Raji (cell line): Measurements from ENCODE around the gene ACAT2.

Experiments
- POLR2A ChIP-seq: IDR thresholded peaks from 2 replicates; pipeline ENCODE4 v1.6.1; 2011; ENCODE audit warnings: low read depth, low read length, control low read depth; ENCODE audit not compliant: insufficient read depth

The ACAT2 gene

DNA sequence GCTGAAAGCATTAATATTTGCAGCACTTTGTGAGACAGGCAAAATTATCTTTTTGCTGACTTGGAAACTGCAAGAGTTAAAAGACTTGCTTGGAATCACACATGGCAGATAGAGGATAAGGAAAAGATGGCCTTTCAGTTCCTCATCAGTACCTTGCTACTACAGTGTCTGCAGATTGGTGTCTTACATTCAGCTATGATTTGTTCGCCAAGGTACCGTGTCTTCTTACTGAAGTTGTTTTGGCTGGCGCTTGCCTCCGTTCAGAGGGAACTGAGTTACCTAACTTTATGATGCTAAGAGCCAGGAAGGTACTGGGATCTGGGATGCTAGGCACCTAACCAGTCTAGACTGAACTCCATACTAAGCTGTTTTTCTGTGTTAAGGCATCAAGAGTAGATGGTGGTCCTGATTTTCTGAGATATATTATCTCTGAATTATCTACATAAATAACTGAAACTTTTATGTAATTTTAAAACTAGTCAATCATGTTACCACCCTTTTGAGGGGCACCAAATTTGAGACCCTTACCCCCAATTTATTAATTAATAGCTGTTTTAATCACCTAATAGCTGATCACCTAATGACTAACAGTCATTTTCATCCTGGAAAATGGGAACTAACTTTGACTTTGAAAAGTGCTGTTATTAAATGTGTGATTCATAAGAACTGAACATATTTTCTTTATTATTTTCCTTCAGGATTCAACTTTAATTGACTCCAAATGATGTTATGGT lies 32.1 kb upstream of the ACAT2 start:
- no peak for TF ChIP-seq POLR2A

DNA sequence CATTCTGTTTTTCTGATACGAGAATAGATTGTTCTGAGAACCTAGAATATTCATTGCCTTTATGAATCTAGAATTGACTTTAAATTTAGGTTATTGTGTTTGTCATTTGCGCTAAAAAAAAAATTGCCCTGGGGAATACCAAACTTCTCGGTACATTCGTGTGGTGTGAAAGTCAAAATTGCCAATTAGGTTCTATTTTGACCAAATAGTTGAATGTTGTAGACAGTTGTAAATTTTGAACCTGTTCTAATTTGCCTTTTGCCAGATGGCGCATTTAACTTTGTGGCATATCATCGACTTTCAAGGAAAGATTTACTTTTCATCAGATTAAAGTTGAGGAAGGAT lies 31.5 kb upstream of the ACAT2 start:
- no peak for TF ChIP-seq POLR2A

DNA sequence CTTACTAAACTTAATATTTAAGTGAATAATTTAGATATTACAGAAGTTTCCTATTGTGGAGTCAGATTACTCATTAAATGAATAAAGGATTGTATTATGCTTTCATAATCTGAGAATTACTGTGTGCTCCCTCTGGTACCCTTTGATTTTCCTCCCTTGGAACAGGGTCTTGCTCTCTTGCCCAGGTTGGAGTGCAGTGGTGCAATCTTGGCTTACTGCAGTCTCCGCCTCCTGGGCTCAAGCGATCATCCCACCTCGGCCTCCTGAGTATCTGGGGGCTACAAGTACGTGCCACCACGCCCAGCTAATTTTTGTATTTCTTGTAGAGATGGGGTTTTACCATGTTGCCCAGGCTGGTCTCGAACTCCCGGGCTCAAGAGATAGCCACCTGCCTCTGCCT lies 24.9 kb upstream of the ACAT2 start:
- no peak for TF ChIP-seq POLR2A

DNA sequence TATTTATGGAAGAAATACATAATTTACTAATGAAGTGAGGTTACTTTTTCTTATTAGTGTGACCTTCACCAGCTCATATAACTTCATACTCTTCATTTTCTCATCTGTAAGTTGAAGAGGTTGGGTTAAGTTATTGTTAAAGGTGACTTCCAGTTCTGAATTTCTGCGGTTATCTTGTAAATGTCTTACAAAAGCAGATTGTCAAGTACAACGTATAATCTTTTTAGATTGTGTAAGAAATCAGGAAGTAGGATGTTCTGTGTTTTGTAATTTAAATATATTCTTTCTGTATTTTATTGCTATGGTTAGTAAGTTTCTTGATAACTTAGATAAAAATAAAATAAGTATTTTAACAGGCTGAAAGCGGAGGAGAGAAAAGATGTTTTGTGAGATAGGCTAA lies 22.5 kb upstream of the ACAT2 start:
- no peak for TF ChIP-seq POLR2A

DNA sequence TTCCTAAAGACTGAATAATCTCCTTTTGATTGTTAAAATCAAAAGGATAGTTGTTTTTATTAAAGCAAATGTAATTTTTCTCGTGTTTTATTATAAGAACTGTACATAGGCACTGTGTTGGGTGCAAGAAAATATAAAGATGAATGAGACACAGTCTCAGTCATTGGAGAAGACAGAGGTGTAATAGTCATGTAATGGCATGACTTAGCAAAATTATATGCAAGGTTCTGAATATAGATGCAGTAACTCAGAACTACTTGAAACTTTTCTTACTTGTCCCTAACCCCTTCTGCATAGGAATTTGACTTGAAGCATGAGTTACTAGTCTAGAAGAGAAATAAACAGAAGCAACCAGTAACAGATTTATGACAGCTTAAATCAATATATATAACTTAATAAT lies 19.7 kb upstream of the ACAT2 start:
- TF ChIP-seq POLR2A = no peak

DNA sequence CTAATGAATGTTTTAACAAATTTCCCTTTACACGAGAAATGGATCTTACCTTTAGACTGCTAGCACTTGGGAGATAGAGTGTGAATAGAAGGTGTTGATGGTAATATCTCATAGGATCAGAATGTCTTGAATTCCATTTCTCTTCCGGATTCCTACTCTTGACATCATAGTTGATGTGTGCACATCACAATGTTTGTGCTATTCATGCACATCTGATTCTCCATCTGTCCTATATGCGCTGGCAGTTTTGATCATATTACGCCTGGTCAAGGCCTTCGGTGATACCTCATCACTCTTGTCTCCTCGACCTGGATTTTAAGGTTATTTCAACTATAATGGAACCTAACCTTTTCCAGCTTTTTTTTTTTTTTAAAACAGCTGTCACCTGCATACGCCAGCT lies 16.8 kb upstream of the ACAT2 start:
- TF ChIP-seq POLR2A = no peak

DNA sequence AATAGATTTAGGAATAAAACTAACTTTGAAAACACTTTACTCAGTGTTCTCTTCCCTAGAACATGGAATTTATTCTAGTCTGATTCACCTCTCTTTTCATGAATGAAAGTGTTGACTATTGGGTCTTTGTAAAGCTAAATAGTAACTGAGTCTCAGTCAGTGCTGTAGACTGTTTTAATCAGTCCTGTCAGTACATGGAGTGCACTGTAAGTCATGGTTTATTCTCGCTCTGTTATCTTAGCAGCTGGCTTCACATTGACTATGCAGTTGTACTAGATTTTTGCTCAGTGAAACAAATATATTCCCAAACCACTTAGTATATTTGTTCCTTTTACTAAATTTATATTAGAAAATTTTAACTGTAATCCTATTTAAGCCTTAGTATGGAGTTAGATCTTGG lies 15.1 kb upstream of the ACAT2 start:
- TF ChIP-seq POLR2A = no peak

DNA sequence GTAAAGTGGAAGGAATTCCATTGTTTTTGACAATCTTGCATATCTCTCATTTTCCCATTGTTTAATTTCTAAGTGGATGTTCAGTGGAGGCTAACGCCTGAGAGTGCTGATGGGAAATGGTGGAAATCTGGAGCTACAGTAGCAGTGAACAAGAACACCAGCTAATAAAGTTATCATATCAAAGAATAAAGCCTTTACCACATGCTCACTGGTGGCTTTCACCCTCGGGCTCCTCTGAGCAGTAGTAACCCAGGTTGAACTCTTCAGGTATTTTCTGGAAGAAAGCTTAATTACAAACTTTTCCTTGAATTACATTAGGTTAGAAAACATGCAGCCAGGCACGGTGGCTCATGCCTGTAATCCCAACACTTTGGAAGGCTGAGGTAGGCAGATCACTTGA lies 10.4 kb upstream of the ACAT2 start:
- no peak for TF ChIP-seq POLR2A

DNA sequence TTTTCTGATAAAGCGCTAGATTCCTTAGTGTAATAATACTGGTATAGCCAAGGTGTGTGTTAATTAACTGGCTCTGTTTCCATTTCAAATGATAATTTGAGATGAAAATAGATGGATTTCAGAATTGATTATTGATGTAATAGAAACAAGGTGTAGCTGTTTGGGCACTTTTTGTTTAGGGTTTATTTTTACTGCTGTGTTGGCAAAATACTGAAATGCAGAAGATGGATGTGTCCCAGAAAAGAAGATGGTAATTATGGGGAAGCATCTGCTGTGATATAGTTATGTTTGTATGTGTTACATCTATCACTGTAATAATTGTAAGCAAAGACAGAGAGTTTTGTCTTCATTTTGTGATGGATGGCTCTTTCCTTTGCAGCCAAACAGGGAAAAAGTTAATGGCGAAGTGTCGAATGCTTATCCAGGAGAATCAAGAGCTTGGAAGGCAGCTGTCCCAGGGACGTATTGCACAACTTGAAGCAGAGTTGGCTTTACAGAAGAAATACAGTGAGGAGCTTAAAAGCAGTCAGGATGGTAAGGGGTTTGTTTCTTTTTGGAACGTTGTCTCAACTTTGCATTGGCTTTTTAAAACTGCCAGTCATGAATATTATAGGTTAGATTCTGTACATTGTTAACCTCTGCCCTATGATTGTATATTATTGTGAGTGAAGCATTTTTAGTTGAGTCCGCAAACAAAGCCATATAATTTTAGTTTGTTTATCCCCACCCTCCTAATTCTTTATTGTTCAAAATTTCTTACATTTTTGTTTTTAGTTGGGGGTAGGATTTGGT lies 8.6 kb upstream of the ACAT2 start:
- no peak for TF ChIP-seq POLR2A

DNA sequence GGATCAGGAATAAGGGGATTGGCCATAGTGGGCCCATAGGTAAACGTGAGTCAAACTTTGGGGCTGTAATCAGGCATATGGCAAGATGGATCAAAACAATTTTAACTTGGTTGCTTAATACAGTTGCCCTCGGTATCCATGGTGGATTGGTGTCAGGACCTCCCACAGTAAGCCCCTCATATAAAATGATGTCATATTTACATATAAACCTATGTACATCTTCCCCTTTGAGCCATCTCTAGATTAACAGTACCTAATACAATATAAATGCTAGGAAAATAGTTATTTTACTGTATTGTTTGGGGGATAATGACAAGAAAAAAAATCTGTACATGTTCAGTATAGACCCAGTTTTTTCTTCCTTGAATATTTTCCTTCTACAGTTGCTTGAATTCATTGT lies 7.4 kb upstream of the ACAT2 start:
- no peak for TF ChIP-seq POLR2A

DNA sequence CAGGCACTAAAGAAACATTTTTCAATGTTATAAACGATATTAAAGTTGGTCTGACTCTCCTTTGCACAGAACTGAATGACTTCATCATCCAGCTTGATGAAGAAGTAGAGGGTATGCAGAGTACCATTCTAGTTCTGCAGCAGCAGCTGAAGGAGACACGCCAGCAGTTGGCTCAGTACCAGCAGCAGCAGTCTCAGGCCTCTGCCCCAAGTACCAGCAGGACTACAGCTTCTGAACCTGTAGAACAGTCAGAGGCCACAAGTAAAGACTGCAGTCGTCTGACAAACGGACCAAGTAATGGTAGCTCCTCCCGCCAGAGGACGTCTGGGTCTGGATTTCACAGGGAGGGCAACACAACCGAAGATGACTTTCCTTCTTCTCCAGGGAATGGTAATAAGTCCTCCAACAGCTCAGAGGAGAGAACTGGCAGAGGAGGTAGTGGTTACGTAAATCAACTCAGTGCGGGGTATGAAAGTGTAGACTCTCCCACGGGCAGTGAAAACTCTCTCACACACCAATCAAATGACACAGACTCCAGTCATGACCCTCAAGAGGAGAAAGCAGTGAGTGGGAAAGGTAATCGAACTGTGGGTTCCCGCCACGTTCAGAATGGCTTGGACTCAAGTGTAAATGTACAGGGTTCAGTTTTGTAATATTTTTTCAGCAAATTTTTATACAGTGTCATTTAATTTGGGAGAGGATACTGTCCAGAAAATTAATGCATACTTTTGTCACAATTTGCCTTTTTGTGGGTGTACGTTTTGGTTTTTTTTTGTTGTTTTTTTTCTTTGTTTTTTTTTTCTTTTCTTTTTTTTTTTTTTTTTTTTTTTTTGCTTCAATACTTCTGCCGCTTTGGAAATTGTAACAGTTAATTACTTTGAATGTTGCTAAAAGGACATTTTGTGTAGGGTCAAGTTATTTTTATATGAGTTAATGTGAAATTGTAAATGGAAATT lies 6.6 kb upstream of the ACAT2 start:
- no peak for TF ChIP-seq POLR2A

DNA sequence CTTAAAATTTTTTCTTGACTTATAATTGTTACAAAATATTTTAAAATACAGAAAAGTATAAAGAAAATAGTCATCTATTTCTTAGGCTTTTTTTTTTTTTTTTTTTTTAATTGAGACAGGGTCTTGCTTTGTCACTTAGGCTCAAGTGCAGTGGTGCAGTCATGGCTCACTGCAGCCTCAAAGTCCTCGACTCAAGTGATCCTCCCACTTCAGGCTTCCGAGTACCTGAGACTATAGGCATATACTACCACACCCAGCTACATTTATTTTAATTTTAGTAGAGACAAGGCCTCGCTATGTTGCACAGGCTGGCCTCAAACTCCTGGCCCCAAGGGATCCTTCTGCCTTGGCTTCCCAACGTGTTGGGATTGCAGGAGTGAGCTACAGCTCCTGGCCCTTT lies 5.3 kb upstream of the ACAT2 start:
- no peak for TF ChIP-seq POLR2A

DNA sequence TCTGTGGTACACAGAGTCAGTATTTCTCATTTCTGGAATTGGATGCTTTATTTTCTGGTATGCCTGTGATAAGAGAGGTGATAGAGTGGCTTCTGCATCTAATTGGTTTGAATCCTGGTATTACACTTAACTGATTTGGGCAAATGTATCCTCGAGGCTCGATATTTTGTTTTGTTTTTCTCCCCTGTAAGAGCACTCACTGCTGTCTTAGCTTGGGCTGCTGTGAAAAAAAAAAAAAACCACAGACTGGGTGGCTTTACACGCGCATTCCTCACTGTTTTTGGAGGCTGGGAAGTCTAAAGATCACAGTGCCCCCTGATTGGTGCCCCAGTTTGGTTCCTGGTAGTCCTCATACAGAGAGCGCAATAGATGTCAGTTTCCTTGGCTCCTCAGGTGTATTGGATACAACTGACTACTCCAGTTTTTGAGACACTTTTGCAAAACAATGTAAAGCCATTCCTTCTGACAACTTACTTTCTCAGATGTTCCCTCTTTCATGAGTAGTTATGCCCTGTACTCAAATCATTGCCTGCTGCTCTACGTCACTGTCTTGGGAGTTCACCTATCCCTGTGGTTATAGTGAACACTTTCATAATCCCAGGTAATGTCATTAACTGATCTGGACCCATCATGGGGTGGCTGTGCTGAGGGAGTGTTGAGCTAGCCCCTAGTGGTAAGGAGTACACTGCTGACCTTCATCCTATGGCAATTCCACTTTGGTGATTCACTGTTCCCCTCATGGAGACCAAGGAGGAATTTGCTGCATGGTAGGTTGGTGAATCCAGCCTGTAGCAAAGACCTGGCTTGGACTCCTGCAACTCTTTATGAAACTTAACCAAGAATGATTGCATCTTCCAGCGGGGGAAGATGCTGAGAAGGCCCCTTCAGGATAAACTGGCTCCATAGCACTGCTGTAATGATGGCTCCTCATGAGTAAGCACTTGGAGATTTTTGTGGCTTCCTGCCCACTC lies 3.5 kb upstream of the ACAT2 start:
- no peak for TF ChIP-seq POLR2A

DNA sequence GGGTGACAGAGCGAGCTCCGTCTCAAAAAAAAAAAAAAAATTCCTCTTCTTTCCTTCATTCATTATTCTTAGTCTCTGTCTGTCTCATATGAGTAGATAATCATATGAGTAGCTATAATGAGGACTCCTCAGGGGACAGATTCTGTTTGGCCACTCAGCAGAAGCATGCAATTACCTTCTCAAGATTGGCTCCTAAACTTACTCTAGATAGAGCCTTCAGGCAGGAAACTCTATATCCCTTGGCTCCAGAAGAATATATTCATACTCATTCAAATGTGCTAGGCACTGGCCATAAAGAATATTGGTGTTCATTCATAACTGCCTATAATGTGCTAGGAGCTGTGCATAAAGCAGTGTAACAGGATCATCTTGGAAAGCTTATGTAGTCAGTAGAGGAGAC lies 2.2 kb upstream of the ACAT2 start:
- TF ChIP-seq POLR2A = no peak
